ENCODE results near the gene PPFIBP1. TPM values are rescaled to one million over a fixed set of nuclear protein-coding genes. Genes with fewer than 3 reads are reported as not detected.

The PPFIBP1 gene
- total and polyA plus RNA-seq, 2 of the 4 experiments (the other 2 are of a cell fraction) = 30.4 to 72.2 TPM

DNA sequence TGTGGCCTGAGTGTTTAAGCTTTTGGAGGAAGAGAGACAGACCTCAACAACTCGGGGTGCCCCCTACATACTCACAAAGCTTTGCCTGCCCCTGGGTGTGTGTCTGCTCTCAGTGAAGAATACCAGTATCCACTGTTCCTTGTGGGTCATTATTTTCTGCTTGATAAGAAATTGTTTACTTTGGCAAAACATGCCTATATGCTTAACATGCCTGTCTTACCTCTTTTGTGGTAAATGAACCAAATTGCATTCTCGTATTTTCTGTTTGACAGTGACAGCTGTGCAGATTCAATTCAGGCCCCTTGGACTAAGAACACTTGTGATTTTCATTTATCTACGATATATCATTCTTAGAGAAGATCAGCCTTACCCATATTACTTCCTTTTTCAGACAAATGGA is 121.7 kb downstream of the PPFIBP1 start:
- H3K23ac ChIP-seq (ENCODE audit: low read depth, low read length) = 0 out of 2 replicates have a peak overlapping the region, but pooled peaks have one; percentile 77
- no peak overlapping the region for H2AFZ ChIP-seq (replicated peaks; ENCODE audit: low read length, poor library complexity)
- H2BK15ac ChIP-seq (ENCODE audit: low read depth, low read length) = no peak overlapping the region
- no peak overlapping the region for H3K27ac ChIP-seq (ENCODE audit: insufficient read depth, low read length)
- TF ChIP-seq FOS (IDR thresholded peaks at IDR 0.05; ENCODE audit: low read depth, low read length) (no peak), CEBPB (IDR thresholded peaks at IDR 0.05; ENCODE audit: low read depth, low read length) (no peak), RCOR1 (IDR thresholded peaks at IDR 0.05; ENCODE audit: insufficient replicate concordance, low read length) (no peak), RAD21 (IDR thresholded peaks at IDR 0.05; ENCODE audit: low read length) (no peak), POLR2A (IDR thresholded peaks at IDR 0.05; ENCODE audit: low read depth, low read length) (no peak), SMC3 (IDR thresholded peaks at IDR 0.05; ENCODE audit: low read depth, low read length) (no peak), MXI1 (IDR thresholded peaks at IDR 0.05; ENCODE audit: borderline replicate concordance, low read depth, low read length) (no peak), NFE2L2 (IDR thresholded peaks at IDR 0.05; ENCODE audit: low read depth, low read length) (no peak), RFX5 (IDR thresholded peaks at IDR 0.05; ENCODE audit: low read depth, low read length) (no peak), ELK1 (IDR thresholded peaks at IDR 0.05; ENCODE audit: borderline replicate concordance, low read depth, low read length) (no peak), USF2 (IDR thresholded peaks at IDR 0.05; ENCODE audit: low read depth, low read length) (no peak), MAZ (IDR thresholded peaks at IDR 0.05; ENCODE audit: borderline replicate concordance, low read depth, low read length) (no peak), CTCF (conservative IDR thresholded peaks at IDR 0.05; ENCODE audit: low read depth, low read length) (no peak), CHD1 (IDR thresholded peaks at IDR 0.05; ENCODE audit: low read depth, low read length) (no peak), MAFK (IDR thresholded peaks at IDR 0.05; ENCODE audit: low read depth, low read length) (no peak), BHLHE40 (IDR thresholded peaks at IDR 0.05; ENCODE audit: low read depth, low read length) (no peak)
- H2BK120ac ChIP-seq (ENCODE audit: low read depth, low read length) = no peak overlapping the region
- H3K4me2 ChIP-seq (ENCODE audit: low read depth, low read length) = no peak overlapping the region
- peak overlapping the region; percentile 9; the same call in 1 of the 2 replicates for H3K18ac ChIP-seq (ENCODE audit: low read depth, low read length)
- 0 out of 2 replicates have a peak, but pooled peaks cover 1% of the 10 kb centered on the region for H3K36me3 ChIP-seq (ENCODE audit: control insufficient read depth, insufficient read depth, low read length)
- CTCF ChIA-PET = interaction anchor here (0.6 kb wide), 1 partner anchor 710 kb away, joined by 3 read pairs; no protein-coding TSS in a partner anchor
- H3K14ac ChIP-seq (replicated peaks; ENCODE audit: low read depth, low read length) = no peak overlapping the region
- DNase-seq (no peak), ATAC-seq (ENCODE audit: low read depth) (no peak)
- POLR2A ChIA-PET (ENCODE audit: unreplicated experiment) = no interaction called here
- no peak overlapping the region for H3K4me3 ChIP-seq (ENCODE audit: insufficient read depth, low read depth, low read length)
- no peak overlapping the region for H3K4ac ChIP-seq (ENCODE audit: low read depth, low read length)
- H3K79me1 ChIP-seq (ENCODE audit: low read depth in 1 of 2, low read length in 2 of 2) = peaks cover 13 to 22% of the 10 kb centered on the region in 2 experiments; a peak in 2 of 4 replicates
- dilution Hi-C loops (cut with HindIII; ENCODE audit: low sequenced_read_pairs, unreplicated experiment) (no loop called here), in situ Hi-C loops (cut with MboI; ENCODE audit: low sequenced_read_pairs) (no loop called here), intact Hi-C loops (cut with micrococcal nuclease) (no loop called here)
- H4K91ac ChIP-seq (ENCODE audit: insufficient read depth, low read depth, low read length) = no peak overlapping the region
- H2BK5ac ChIP-seq (ENCODE audit: low read depth, low read length, poor library complexity, severe bottlenecking) = no peak overlapping the region
- H2AK9ac ChIP-seq (replicated peaks; ENCODE audit: low read depth, low read length, poor library complexity) = no peak overlapping the region
- H4K8ac ChIP-seq (ENCODE audit: low read depth in 2 of 2, low read length in 2 of 2) = no peak overlapping the region
- no peaks in the 10 kb centered on the region for H3K9me3 ChIP-seq (ENCODE audit: control insufficient read depth, insufficient read depth, low read length)
- H2BK20ac ChIP-seq (ENCODE audit: low read depth, low read length) = no peak overlapping the region
- no TSS peak for BruUV-seq (replicated peaks)
- no peaks in the 10 kb centered on the region for H4K20me1 ChIP-seq (ENCODE audit: insufficient read depth, low read length)
- no peak overlapping the region for H2AK5ac ChIP-seq (ENCODE audit: low read depth, low read length)
- peaks cover 3% of the 10 kb centered on the region for H3K4me1 ChIP-seq (ENCODE audit: control insufficient read depth, insufficient read depth, low read length)
- WGBS, 2 experiments (ENCODE audit: extremely low coverage in 2 of 2, insufficient read length in 1 of 2) = no CpG with 5 or more reads among the region's 3 CpGs
- no peak overlapping the region for H4K5ac ChIP-seq (ENCODE audit: low read depth, low read length)
- H3K27me3 ChIP-seq (ENCODE audit: control insufficient read depth, insufficient read depth, low read length) = no peaks in the 10 kb centered on the region
- no peaks in the 10 kb centered on the region for H3K9me1 ChIP-seq (ENCODE audit: insufficient read depth, low read length)
- no peak overlapping the region for H3K9ac ChIP-seq (ENCODE audit: low read depth, low read length)
- no peak overlapping the region for H3K56ac ChIP-seq (ENCODE audit: extremely low read depth, insufficient read depth, low read length)

All from IMR-90 (cell line).